ENCODE results near the gene SORCS2.

The SORCS2 gene

GRCh38 chr4:7412554-7412912 lies 220.2 kb downstream of the SORCS2 start:
- H3K27me3 ChIP-seq (replicated peaks; ENCODE audit: control insufficient read depth, insufficient read depth, low read length), result no peaks in the 10 kb centered on the region; the same call in 1 of the 2 replicates
- no peak for DNase-seq (ENCODE audit: extremely low read depth, insufficient read length)
- H3K4me3 ChIP-seq (replicated peaks; ENCODE audit: low read depth, low read length), result no peak overlapping the region
- TF ChIP-seq CTCF (IDR thresholded peaks at IDR 0.05; ENCODE audit: insufficient read depth, low read length, poor library complexity, severe bottlenecking), result no peak
- H3K36me3 ChIP-seq (ENCODE audit: control insufficient read depth, insufficient read depth, low read length), result no peaks in the 10 kb centered on the region

GRCh38 chr4:7414046-7414445 lies 221.7 kb downstream of the SORCS2 start:
- H3K4me3 ChIP-seq (replicated peaks; ENCODE audit: low read depth, low read length), result no peak overlapping the region
- H3K36me3 ChIP-seq (ENCODE audit: control insufficient read depth, insufficient read depth, low read length), result no peaks in the 10 kb centered on the region
- no peak for DNase-seq (ENCODE audit: extremely low read depth, insufficient read length)
- no peaks in the 10 kb centered on the region; the same call in 1 of the 2 replicates for H3K27me3 ChIP-seq (replicated peaks; ENCODE audit: control insufficient read depth, insufficient read depth, low read length)
- TF ChIP-seq CTCF (IDR thresholded peaks at IDR 0.05; ENCODE audit: insufficient read depth, low read length, poor library complexity, severe bottlenecking), result no peak

GRCh38 chr4:7414736-7415510 lies 222.6 kb downstream of the SORCS2 start:
- DNase-seq (ENCODE audit: extremely low read depth, insufficient read length), result no peak
- TF ChIP-seq CTCF (IDR thresholded peaks at IDR 0.05; ENCODE audit: insufficient read depth, low read length, poor library complexity, severe bottlenecking), result no peak
- H3K27me3 ChIP-seq (replicated peaks; ENCODE audit: control insufficient read depth, insufficient read depth, low read length), result no peaks in the 10 kb centered on the region; the same call in 1 of the 2 replicates
- no peaks in the 10 kb centered on the region for H3K36me3 ChIP-seq (ENCODE audit: control insufficient read depth, insufficient read depth, low read length)
- H3K4me3 ChIP-seq (replicated peaks; ENCODE audit: low read depth, low read length), result no peak overlapping the region

GRCh38 chr4:7415927-7416686 lies 223.8 kb downstream of the SORCS2 start:
- no peaks in the 10 kb centered on the region for H3K36me3 ChIP-seq (ENCODE audit: control insufficient read depth, insufficient read depth, low read length)
- no peak for TF ChIP-seq CTCF (IDR thresholded peaks at IDR 0.05; ENCODE audit: insufficient read depth, low read length, poor library complexity, severe bottlenecking)
- H3K27me3 ChIP-seq (replicated peaks; ENCODE audit: control insufficient read depth, insufficient read depth, low read length), result no peaks in the 10 kb centered on the region; the same call in 1 of the 2 replicates
- no peak overlapping the region for H3K4me3 ChIP-seq (replicated peaks; ENCODE audit: low read depth, low read length)
- DNase-seq (ENCODE audit: extremely low read depth, insufficient read length), result no peak

GRCh38 chr4:7416745-7417432 lies 224.6 kb downstream of the SORCS2 start:
- TF ChIP-seq CTCF (IDR thresholded peaks at IDR 0.05; ENCODE audit: insufficient read depth, low read length, poor library complexity, severe bottlenecking), result no peak
- Histone ChIP-seq H3K36me3 (ENCODE audit: control insufficient read depth, insufficient read depth, low read length) (no peaks in the 10 kb centered on the region), H3K27me3 (replicated peaks; ENCODE audit: control insufficient read depth, insufficient read depth, low read length) (no peaks in the 10 kb centered on the region; the same call in 1 of the 2 replicates), H3K4me3 (replicated peaks; ENCODE audit: low read depth, low read length) (no peak overlapping the region)
- no peak for DNase-seq (ENCODE audit: extremely low read depth, insufficient read length)

Measured in GM06990 (cell line).